Measurements from ENCODE around the gene POLR3C.
A peak's percentile ranks its signal among the peaks of the same experiment; 100 is the strongest.
"Not testable (repeated sequence)": the region's sequence is repeated elsewhere in the genome, so short reads cannot be mapped to it uniquely, and the experiment has no call there.

POLR3C gene

DNA sequence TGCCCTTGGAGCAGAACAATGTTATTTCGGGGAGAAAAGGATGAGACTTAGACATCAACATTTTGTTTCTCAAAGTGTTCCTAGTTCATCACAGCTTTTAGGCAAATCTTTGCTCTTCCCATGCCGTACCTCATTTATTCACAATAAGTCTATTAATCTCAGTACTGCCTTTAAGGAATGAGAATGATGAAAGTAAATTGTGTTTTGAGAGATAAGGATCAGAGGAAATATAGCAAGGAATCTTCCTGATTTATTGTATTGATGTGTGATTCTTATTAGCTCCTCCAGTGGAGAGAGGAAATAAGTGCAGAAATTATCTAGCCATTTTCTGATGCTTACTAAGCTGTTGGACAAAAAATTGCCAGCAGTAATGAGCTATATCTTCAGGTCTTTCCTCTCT is 2.0 kb downstream of the POLR3C start:
- in situ Hi-C loops (cut with HindIII; ENCODE audit: low sequenced_read_pairs): no loop called here
- H3K4me3 ChIP-seq (ENCODE audit: low read depth, low read length): no peak overlapping the region
- no peak for DNase-seq (ENCODE audit: low read depth)
- TF ChIP-seq, protein P1, sequence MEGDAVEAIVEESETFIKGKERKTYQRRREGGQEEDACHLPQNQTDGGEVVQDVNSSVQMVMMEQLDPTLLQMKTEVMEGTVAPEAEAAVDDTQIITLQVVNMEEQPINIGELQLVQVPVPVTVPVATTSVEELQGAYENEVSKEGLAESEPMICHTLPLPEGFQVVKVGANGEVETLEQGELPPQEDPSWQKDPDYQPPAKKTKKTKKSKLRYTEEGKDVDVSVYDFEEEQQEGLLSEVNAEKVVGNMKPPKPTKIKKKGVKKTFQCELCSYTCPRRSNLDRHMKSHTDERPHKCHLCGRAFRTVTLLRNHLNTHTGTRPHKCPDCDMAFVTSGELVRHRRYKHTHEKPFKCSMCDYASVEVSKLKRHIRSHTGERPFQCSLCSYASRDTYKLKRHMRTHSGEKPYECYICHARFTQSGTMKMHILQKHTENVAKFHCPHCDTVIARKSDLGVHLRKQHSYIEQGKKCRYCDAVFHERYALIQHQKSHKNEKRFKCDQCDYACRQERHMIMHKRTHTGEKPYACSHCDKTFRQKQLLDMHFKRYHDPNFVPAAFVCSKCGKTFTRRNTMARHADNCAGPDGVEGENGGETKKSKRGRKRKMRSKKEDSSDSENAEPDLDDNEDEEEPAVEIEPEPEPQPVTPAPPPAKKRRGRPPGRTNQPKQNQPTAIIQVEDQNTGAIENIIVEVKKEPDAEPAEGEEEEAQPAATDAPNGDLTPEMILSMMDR (IDR thresholded peaks at IDR 0.05; ENCODE audit: low read depth, low read length, missing control alignments): no peak

- in situ Hi-C loops (cut with HindIII; ENCODE audit: low sequenced_read_pairs): no loop called here
- TF ChIP-seq, protein P1 (IDR thresholded peaks at IDR 0.05; ENCODE audit: low read depth, low read length, missing control alignments): no peak
- DNase-seq (ENCODE audit: low read depth): no peak
- H3K4me3 ChIP-seq (ENCODE audit: low read depth, low read length): no peak overlapping the region
Measured at GRCh38 chr1:145827966-145828365, 4.0 kb downstream of the POLR3C start.

DNA sequence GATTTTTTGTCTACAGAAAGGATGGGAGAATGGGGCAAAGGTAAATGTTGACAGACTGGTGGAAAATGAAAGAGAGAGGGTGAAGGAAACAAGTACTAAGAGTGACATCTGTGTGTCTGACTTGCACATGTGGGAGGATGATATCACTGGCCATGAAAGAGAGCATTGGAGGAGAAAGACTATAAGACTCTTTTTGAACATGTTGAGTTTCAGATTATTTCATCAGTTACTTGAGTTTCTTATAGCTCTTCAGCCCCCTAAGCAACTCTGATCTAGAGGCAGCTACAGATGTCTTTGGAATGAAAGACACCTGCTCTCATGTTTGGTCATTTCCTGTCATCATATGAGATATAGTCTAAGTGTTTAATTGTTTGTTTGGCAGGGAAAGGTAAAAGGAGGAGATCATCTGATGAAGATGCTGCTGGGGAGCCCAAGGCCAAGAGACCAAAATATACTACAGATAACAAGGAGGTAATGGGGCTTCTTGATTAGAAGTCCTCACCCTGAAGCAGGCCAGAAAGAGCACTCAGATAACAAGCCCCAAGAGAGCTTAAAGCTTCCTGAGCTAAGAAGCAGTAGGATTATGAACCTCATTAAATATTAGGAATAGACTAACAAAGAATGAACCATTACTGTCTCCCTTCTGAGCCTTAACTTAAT is 4.5 kb downstream of the POLR3C start:
- H3K4me3 ChIP-seq (ENCODE audit: low read depth, low read length): no peak overlapping the region
- TF ChIP-seq, protein P1 (IDR thresholded peaks at IDR 0.05; ENCODE audit: low read depth, low read length, missing control alignments): no peak
- in situ Hi-C loops (cut with HindIII; ENCODE audit: low sequenced_read_pairs): no loop called here
- no peak for DNase-seq (ENCODE audit: low read depth)

- H3K4me3 ChIP-seq (ENCODE audit: low read depth, low read length); in situ Hi-C loops (cut with HindIII; ENCODE audit: low sequenced_read_pairs); DNase-seq (ENCODE audit: low read depth): not testable (repeated sequence)
Measured at GRCh38 chr1:145830810-145831209, 6.8 kb downstream of the POLR3C start.

DNA sequence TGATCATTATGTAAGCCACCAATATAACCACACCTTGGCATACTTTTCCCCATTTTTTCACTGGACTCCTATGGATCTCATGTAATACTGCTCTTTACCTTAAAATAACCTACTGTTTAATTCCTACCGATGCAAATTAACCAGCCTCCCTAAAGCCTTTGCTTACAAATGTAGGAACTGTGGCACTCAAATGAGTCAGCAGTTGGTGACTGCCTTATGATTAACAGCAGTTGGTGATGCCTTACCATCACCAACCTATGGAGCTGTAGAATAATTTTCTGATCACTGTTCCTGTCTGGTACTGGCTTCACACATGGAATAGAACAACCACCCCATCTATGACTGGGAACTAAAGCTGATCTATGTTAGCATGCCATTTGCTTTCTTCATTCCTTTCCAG is 13.7 kb downstream of the POLR3C start:
- in situ Hi-C loops (cut with HindIII; ENCODE audit: low sequenced_read_pairs): no loop called here
- no peak for DNase-seq (ENCODE audit: low read depth)
- TF ChIP-seq, protein P1 (IDR thresholded peaks at IDR 0.05; ENCODE audit: low read depth, low read length, missing control alignments): no peak
- no peak overlapping the region for H3K4me3 ChIP-seq (ENCODE audit: low read depth, low read length)

DNA sequence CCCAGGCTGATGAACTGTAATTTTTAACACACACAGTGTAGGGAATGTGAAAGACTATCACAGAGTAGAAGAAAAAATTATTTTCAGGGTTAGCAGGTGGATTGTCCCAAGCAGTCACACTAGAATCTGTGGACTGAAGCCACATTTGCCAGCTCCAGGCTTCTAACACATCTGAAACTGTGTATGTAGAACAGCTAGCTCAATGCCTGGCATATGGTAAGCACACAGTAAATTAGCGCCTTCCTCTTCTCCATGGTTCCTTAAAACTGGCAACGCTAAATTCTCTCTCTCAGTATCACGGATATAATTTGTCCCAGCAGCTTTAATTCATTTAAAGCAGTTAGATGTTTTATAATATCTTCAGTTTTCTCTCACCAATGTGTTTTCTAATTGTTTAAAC is 19.0 kb downstream of the POLR3C start:
- TF ChIP-seq, protein P1 (IDR thresholded peaks at IDR 0.05; ENCODE audit: low read depth, low read length, missing control alignments): no peak
- in situ Hi-C loops (cut with HindIII; ENCODE audit: low sequenced_read_pairs): no loop called here
- no peak overlapping the region for H3K4me3 ChIP-seq (ENCODE audit: low read depth, low read length)
- DNase-seq (ENCODE audit: low read depth): no peak

- no peak for DNase-seq (ENCODE audit: low read depth)
- peak overlapping the region; percentile 56 for H3K4me3 ChIP-seq (ENCODE audit: low read depth, low read length)
- TF ChIP-seq, protein P1 (IDR thresholded peaks at IDR 0.05; ENCODE audit: low read depth, low read length, missing control alignments): no peak
- in situ Hi-C loops (cut with HindIII; ENCODE audit: low sequenced_read_pairs): no loop called here
Measured at GRCh38 chr1:145845144-145845513, 21.1 kb downstream of the POLR3C start.
